ENCODE results near the gene OR14A2.

DNA sequence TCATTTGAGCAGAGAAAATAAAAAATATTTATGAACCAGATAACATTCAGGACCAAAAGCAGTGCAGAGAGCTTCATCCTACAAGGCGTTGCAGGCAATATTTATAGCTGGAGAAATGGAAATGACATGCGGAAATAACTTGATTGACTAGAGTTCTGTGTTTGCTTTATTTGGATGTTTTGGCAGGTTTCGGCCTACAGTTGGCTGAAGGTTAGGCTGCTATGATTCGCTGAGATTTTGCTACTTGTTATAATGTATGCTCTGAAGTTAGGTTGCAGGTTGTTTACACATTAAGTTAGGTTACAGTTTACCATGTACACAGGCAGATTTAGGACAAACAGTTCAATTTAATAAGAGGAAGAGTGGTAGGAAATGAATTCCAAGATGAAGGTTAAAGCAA lies 67.8 kb downstream of the OR14A2 start:
- TF ChIP-seq EP300 (conservative IDR thresholded peaks at IDR 0.05; ENCODE audit: poor library complexity, severe bottlenecking) (no peak), RAD21 (conservative IDR thresholded peaks at IDR 0.05) (no peak), POLR2AphosphoS5 (IDR thresholded peaks at IDR 0.05) (no peak), EZH2 (IDR thresholded peaks at IDR 0.05; ENCODE audit: borderline replicate concordance, insufficient read depth, low read length, poor library complexity, severe bottlenecking) (no peak)
- TF ChIP-seq, protein P1, sequence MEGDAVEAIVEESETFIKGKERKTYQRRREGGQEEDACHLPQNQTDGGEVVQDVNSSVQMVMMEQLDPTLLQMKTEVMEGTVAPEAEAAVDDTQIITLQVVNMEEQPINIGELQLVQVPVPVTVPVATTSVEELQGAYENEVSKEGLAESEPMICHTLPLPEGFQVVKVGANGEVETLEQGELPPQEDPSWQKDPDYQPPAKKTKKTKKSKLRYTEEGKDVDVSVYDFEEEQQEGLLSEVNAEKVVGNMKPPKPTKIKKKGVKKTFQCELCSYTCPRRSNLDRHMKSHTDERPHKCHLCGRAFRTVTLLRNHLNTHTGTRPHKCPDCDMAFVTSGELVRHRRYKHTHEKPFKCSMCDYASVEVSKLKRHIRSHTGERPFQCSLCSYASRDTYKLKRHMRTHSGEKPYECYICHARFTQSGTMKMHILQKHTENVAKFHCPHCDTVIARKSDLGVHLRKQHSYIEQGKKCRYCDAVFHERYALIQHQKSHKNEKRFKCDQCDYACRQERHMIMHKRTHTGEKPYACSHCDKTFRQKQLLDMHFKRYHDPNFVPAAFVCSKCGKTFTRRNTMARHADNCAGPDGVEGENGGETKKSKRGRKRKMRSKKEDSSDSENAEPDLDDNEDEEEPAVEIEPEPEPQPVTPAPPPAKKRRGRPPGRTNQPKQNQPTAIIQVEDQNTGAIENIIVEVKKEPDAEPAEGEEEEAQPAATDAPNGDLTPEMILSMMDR (IDR thresholded peaks at IDR 0.05; ENCODE audit: poor library complexity, severe bottlenecking), result no peak

Data from neural cell (in vitro differentiated cells).